ENCODE results near the gene CCDC7. TPM values are rescaled to one million over a fixed set of nuclear protein-coding genes. Genes with fewer than 3 reads are reported as not detected.
"Not testable (repeated sequence)": the region's sequence is repeated elsewhere in the genome, so short reads cannot be mapped to it uniquely, and the experiment has no call there.

The CCDC7 gene
- total RNA-seq (2014; rRNA removed; shearing (Covaris generic)): 1.0 and 3.6 TPM in 2 replicates

DNA sequence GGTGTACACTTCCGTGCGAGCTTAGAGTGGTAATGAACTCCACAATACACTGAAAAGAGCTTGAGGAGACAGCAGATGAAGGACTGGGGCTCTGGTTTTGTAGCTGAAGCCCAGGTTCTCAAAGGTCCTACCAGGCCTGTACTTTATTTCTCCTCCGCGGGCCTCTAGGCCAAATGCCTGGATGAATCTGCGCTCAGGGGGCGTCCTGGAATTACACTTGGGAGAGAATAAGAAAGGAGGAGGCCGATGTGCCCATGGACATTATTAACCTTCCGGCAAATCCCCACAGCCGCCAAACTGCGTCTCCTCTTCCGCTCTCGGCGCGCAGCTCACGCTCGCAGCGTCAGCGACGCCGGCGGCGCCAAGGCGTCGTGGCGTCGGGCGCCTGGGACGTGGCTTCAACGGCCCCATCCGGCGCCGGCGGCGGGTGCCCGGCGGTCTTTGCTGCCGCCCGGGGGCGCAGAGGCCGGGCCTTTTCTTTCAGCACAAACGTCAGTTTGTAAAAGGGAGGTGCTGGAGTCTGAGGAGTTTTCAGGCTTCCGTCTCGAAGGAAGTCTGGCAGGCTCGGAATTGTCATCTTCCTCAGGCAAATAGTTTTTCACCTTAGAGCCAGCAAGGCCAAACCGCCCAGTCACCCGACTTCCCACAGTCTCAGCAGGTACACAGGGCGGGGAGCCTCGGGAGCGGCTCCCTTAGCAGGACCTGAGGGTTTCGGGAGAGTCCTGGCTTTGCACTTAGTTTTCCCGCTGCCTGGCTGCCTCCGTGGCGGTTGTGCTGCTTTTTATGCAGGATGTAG, at the start of gene CCDC7:
CCDC7 (plus strand) TSS at position 401 of the 796 bp plus-strand sequence. CDS start 5,503 bp downstream, outside the sequence.
- in situ Hi-C loops (cut with HindIII; ENCODE audit: low sequenced_read_pairs): no loop called here
- DNase-seq (ENCODE audit: low spot score): peak; percentile 88

DNA sequence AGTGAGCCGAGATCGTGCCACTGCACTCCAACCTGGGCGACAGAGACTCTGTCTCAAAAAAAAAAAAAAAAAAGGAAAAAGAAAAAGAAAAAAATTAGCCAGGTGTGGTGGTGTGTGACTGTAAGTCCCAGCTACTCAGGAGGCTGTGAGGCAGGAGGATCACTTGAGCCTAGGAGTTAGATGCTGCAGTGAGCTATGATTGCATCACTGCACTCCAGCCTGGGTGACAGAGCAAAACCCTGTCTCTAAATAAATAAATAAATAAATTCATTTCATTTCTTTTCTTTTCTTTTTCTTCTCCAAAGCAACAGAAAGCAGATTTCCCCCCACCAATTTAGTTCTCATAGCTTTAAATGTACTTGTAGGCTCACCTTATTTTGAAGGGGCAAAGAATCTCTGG, 48.8 kb upstream of the CCDC7 start:
- in situ Hi-C loops (cut with HindIII; ENCODE audit: low sequenced_read_pairs); DNase-seq (ENCODE audit: low spot score): not testable (repeated sequence)

GRCh38 chr10:32399720-32400119, 46.2 kb upstream of the CCDC7 start:
- in situ Hi-C loops (cut with HindIII; ENCODE audit: low sequenced_read_pairs); DNase-seq (ENCODE audit: low spot score): not testable (repeated sequence)

GRCh38 chr10:32400961-32401360, 45.0 kb upstream of the CCDC7 start:
- in situ Hi-C loops (cut with HindIII; ENCODE audit: low sequenced_read_pairs): no loop called here

DNA sequence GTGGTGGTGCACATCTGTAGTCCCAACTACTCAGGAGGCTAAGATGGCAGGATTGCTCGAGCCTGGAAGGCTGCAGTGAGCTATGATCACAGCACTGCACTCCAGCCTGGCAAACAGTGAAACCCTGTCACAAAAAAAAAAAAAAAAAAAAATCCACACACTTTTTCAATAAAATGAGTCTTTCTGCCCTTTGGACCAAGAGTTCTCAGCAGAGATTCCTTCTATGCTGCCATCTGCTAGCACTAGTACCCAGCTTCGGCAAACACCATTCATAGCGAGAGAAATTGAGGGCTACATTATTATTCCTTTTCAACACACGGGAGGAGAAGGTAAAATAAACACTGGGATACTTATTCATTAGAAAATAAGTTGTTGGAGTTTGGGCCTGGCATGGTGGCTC, 43.4 kb upstream of the CCDC7 start:
- in situ Hi-C loops (cut with HindIII; ENCODE audit: low sequenced_read_pairs): no loop called here
- no peak for DNase-seq (ENCODE audit: low spot score)

More at GRCh38 chr10:32400961-32401360, 45.0 kb upstream of the CCDC7 start:
- no peak for DNase-seq (ENCODE audit: low spot score)

GRCh38 chr10:32403091-32403490, 42.8 kb upstream of the CCDC7 start:
- in situ Hi-C loops (cut with HindIII; ENCODE audit: low sequenced_read_pairs): no loop called here
- DNase-seq (ENCODE audit: low spot score): no peak

DNA sequence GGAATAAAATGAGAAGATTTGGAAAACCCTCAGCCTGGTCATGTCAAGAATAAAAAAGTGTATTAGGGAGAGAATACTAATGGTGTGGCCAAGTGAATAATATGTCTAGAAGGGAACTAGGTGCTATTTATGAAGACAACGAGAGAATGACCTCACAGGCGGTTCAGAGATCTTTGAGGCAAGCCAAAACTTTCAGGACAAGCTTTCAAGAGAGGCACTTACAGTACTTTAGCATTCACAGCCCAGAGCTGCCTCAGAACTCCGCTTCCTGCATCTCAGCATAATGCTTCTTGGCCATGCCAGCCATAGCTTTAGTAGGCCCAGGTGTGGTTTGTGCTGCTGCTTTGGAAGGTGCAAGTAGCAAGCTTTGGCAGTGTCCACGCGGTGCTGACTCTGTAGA, 37.2 kb upstream of the CCDC7 start:
- DNase-seq (ENCODE audit: low spot score): no peak
- in situ Hi-C loops (cut with HindIII; ENCODE audit: low sequenced_read_pairs): no loop called here

DNA sequence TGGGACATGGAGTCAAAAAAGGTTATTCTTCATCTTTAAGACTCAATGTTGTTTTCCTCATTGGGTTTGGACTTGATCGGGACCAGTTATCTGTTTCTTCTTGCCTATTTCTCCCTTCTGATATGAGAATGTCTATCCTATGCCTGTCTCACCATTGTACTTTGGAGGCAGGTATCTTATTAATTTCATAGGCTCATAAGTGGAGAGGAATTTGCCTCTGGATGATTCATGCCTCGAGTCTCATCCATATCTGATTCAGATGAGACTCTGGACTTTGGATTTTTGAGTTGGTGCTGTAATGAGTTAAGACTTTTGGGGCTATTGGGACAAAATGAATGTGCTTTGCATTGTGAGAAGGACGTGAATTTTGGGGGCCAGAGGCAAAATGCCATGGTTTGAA, 36.2 kb upstream of the CCDC7 start:
- in situ Hi-C loops (cut with HindIII; ENCODE audit: low sequenced_read_pairs): no loop called here

GRCh38 chr10:32410569-32410968, 35.4 kb upstream of the CCDC7 start:
- no peak for DNase-seq (ENCODE audit: low spot score)
- in situ Hi-C loops (cut with HindIII; ENCODE audit: low sequenced_read_pairs): no loop called here

More for the DNA sequence above, 36.2 kb upstream of the CCDC7 start:
- DNase-seq (ENCODE audit: low spot score): no peak

DNA sequence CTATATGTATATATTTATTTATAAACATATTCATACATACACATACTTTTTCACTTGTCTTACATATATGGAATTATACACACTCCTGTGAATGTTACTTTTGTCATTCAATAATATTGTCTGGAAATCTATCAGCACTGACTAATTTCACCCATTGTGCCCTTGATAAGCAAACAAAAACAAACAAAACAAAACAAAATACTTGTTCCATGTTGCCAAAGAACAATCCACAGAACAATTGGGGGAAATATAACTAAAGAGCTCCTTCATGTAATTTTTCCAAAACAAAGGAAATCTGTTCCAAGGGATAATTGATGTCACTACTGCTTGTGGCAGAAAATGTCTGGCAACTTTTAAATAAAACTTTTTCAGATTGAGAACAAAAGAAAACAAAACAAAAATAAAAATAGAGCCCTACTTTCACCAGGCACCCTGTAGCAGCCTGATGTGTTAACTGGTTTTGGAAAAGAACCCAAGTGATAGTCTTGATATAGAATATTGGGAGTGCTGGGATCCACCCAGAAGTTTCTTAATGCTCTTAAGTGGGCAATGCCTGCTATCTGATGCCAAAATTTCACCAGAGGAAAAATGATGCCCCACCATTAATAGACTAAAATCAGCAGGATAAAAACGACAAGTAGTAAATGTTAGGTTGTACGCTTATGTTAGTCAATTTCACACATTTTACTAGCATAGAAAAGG, 34.0 kb upstream of the CCDC7 start:
- in situ Hi-C loops (cut with HindIII; ENCODE audit: low sequenced_read_pairs): no loop called here
- no peak for DNase-seq (ENCODE audit: low spot score)

GRCh38 chr10:32412499-32412853, 33.5 kb upstream of the CCDC7 start:
- no peak for DNase-seq (ENCODE audit: low spot score)
- in situ Hi-C loops (cut with HindIII; ENCODE audit: low sequenced_read_pairs): no loop called here

- no peak for DNase-seq (ENCODE audit: low spot score)
- in situ Hi-C loops (cut with HindIII; ENCODE audit: low sequenced_read_pairs): no loop called here
Observed at GRCh38 chr10:32413513-32413912, 32.4 kb upstream of the CCDC7 start.

DNA sequence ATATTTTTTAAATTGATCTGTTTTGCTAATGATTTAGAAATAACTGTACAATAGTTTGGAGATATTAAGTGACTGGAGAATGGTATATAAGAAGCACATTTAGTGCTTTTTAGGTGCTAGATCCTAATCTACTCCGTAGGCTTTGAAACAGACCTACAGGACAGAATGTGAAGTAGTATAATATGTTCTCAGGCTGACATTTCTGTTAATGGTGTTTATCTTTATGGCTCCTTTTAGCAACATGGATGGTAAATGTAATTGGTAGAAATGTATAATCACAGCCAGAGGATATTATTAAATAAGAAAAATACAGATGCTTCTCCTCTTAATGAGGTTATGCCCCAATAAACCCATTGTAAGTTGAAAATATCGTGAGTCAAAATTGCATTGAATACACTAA, 30.6 kb upstream of the CCDC7 start:
- in situ Hi-C loops (cut with HindIII; ENCODE audit: low sequenced_read_pairs): no loop called here
- no peak for DNase-seq (ENCODE audit: low spot score)

DNA sequence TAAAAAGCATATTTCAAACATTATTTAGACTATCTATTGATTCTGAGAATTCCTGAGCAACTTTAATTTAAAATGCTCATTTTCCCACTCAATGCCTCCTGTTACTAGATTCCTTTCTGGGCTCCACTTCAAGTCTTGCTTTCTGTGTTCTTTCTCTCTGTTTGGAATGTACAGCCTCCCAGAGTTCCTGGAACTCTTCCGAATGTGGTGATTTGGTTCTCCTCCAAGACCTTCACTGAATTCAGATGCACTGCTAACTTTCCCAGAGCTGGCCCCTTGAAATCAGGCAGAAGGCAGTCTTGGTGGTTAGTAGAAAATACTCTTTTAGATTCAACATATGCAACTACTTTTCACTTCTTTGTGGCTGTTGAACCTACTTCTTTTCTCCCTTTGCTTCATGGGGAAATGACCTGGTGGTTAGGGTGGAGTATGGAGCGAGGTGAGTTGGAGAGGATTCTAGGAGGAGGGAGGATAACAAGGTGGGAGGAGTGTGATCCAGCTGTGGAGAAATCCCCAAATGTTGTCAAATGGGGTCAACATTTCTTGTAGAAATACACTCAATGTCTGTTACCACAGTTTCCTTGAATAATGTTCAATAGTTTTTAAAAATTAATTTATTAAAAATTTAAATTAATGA, 27.9 kb upstream of the CCDC7 start:
- in situ Hi-C loops (cut with HindIII; ENCODE audit: low sequenced_read_pairs): no loop called here
- DNase-seq (ENCODE audit: low spot score): peak; percentile 33

GRCh38 chr10:32418572-32418971, 27.4 kb upstream of the CCDC7 start:
- no peak for DNase-seq (ENCODE audit: low spot score)
- in situ Hi-C loops (cut with HindIII; ENCODE audit: low sequenced_read_pairs): no loop called here

DNA sequence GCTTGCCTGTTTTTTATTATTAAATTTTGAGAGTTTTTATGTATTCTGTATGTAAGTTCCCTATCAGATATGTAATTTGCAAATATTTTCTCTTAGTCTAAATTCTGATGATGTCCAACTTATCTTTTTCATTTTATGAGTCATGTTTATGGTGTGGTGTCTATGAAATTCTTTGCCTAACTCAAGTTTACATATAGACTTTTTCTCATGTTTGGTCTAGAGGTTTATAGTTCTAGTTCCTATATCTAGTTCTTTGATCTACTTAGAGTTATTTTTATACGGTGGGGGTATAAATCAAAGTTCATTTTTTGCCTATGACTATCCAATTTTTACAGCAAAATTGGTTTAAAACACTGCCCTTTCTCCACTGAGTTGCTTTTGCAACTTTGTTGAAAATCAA, 26.3 kb upstream of the CCDC7 start:
- no peak for DNase-seq (ENCODE audit: low spot score)
- in situ Hi-C loops (cut with HindIII; ENCODE audit: low sequenced_read_pairs): no loop called here

- no peak for DNase-seq (ENCODE audit: low spot score)
- in situ Hi-C loops (cut with HindIII; ENCODE audit: low sequenced_read_pairs): no loop called here
Observed at GRCh38 chr10:32426186-32426585, 19.8 kb upstream of the CCDC7 start.

GRCh38 chr10:32433542-32433941, 12.4 kb upstream of the CCDC7 start:
- in situ Hi-C loops (cut with HindIII; ENCODE audit: low sequenced_read_pairs): no loop called here
- no peak for DNase-seq (ENCODE audit: low spot score)

DNA sequence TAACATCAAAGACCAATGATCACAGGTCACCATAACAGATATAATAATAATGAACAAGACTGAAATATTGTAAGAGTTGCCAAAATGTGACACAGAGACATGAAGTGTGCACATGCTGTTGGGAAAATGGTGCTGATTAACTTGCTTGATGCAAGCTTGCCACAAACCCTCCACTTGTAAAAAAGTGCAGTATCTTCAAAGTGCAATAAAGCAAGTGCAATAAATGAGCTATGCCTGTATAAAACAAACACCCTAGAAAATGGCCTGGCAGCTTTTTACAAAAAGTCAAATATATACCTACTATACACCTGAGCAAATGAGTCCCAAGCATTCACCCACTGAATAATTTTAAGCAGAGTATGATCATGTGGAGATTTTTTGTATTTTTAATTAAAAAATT, 9.7 kb upstream of the CCDC7 start:
- in situ Hi-C loops (cut with HindIII; ENCODE audit: low sequenced_read_pairs): no loop called here
- no peak for DNase-seq (ENCODE audit: low spot score)

DNA sequence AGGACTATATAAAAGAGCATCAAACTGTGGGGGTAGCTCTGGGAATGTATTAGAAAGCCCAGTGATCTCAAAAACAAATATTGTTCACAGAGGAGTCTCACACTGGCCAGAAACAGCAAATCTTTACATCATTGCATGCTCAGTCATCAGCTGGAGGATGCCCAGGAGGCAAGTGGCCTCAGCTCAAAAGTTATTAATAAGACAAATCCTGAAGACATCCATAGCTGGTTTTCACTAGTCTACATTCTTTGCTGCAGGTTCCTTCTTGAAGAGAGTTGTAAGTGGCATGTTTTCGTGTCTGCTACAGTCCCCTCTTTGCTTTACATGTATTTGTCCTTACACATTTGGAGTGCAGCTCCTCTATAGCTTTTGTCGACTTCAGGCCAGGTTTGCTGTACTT, 8.6 kb upstream of the CCDC7 start:
- in situ Hi-C loops (cut with HindIII; ENCODE audit: low sequenced_read_pairs): no loop called here
- no peak for DNase-seq (ENCODE audit: low spot score)
